GM19023 (cell line): ENCODE measurements around the gene RUNX1.

Source experiments
- ATAC-seq: cut with Tn5 transposase; IDR thresholded peaks from one replicate; pipeline ENCODE4 v1.9.1; 2021; ENCODE audit warnings: mild to moderate bottlenecking, moderate library complexity; ENCODE audit not compliant: unreplicated experiment

RUNX1 gene

DNA sequence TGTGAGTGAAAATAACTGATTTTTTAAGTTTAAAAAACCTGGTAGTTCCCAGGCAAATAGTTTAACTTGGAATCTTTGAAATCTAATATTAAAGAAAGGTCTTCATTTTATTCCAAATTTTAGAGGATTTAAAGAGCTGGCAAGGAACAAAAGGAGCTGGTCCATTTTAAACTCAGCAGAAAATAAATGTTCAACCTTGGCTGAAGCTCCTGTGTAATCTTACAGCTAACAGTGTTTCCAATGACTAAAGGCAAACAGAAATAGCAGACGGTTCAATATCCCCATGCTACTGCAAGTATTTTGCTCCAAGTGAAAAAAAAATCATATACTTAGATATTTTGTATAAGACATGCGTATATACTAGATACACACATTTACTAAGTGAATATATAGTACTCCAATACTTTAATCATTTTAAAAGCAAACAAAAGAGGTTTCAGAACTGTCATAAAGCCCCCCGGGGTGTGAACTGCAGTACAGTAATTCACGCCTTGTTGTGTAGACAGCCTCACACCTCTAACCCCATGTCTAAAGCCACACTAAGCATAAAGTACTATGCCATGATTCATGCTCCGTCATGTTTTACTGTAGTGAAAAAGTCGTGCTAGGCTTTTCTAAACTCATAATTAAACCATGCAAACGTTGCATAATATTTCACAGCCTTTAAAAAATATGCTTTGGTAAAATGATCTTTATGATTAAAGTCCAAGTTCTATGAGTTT lies 248.1 kb downstream of the RUNX1 start:
- ATAC-seq = no peak

DNA sequence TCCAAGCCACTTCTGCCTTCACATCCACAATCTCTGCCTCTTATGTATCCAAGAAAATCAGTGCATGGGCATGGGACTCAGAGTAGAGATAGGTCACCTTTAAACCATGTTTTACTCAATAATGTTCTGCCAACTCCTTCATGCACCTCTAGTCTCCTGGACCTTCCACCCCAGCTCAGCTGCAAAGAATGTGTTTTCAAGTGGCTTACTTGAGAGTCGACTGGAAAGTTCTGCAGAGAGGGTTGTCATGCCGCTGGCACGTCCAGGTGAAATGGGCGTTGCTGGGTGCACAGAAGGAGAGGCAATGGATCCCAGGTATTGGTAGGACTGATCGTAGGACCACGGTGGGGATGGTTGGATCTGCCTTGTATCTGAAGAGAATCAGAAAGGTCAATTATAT lies 250.0 kb downstream of the RUNX1 start:
- no peak for ATAC-seq

DNA sequence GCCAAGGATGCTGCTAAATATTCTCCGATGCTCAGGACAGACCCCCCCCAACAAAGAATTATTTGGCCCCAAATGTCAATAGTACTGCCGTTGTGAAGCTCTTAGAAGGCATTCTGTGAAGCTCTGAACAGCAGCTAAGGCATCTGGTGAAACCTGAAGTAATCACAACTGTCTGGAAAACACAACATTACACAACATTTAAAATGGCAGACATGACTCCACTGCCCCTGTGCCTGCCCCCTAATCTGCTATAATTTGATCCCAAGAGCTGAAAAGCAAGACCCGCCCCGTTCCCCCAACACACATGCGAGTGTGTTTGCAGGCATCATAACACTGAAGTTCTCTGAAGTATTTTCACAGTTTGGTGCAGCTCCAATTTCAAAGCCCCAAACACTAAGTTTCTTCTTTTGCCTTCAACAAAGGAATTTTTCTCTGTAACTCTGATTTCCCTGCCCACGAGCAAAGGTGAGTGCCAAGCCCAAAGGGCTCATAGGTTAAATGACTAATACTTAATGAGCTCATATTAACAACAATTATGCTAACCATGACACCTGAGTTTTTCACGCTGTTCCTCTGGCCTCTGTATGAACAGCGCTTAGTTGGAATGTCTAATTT lies 251.1 kb downstream of the RUNX1 start:
- no peak for ATAC-seq

DNA sequence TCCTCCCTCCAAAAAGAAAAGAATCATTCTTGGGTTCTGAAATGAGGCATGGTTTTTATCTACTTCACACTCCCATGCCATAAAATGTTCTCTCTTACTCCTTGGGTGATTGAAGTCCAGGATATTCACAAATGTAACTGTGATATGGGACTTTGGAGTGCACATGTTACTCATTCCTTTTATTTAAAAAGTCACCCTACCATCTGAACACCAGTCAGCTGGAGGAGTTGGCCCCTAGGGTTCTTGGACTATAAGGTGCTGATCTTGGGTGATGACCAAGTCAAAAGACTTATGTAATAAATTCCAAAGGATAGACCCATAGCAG lies 251.9 kb downstream of the RUNX1 start:
- ATAC-seq = no peak

DNA sequence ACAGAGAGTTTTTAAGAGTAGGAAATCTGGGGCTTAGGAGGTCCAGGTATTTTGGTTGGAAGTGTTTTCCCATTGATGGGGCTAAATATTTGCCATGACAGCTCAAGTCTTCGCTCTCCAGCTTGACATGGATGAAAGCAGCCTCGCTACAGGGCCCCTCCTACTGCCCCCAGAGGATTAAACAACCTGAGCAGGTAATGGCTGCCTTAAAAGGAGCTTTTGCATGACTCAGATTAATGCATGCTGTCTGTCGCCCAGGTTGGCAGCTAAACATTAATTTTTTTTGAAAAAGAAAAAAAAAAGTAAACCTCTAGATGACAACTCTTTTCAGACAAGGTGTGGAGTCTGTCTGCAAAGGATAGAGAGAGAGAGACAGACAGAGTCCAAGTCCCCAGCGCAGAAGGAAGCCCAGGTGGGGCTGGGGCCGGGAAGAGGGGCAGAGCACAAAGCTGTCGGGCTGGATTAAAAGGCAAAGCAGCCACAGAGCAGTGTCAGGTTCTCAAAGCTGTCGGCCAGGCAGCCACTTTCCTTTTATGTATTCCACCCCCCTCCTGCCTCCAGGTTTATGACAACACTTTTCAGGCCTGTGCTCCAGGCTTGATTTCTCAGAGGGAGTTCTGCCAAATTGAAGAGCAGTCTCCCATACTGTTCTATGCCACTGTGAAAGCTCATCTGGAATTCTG lies 252.4 kb downstream of the RUNX1 start:
- no peak for ATAC-seq

DNA sequence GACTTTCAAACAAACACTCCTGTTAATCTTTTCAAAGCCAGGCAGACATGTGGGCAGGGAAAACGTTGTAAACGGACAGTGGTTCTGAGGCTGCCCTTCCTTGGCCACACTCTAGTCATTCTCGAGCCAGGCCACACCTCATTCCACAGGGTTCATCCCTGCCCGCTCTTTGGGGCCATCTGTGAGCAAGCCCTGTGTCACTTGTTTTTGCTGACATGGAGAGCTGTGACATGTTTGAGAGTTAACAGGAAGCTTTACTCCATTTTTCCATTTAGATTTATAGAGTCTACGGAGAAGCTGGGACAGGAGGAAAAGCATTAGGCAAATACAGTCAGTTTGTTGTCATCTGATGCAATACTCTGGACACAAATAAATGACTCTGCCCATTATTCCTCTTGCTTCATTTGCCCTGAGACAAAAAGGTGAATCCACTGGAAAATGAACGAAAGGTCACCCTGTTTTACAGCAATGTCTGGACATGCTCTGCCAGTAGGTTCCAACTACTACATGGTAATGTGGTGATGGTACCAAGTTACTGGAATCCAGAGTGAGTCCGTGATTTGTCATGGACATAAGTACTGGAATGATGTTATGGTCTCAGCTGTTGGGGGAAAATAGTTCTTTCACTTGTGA lies 253.4 kb downstream of the RUNX1 start:
- no peak for ATAC-seq

DNA sequence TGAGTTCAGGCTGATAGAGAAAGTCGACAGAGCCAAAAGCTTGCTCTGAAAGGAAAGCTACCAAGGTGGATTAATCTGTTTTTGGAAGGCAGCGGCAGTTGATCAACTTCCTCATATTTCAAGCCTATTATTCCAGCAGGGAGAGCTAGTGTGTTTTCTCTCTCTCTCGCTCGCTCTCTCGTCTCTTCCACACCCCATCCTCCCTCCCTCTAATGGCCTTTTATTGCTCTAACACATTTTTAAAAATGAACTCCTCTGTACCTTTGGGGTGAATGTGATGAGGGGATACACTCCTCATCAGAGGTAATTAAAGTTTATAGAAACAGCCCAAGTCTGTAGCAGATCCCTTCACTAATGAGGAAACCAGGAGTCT lies 253.9 kb downstream of the RUNX1 start:
- ATAC-seq = no peak

DNA sequence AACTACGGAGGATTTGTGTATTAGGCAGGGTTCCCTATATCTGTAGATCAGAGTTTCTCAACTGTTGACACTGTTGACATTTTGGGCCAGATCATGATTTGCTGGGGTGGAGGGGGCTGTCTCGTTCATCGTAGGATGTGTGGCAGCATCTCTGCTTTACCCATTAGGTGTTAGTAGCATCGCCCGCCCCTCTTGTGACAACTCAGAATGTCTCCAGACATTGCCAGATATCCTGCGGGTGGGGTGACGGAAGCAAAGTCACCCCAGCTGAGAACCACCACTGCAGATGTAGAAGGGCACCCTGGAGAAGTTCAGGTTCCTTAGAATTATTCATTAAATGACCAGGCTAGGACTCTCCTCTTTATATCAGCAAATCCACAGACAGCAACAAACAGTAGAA lies 254.4 kb downstream of the RUNX1 start:
- no peak for ATAC-seq

DNA sequence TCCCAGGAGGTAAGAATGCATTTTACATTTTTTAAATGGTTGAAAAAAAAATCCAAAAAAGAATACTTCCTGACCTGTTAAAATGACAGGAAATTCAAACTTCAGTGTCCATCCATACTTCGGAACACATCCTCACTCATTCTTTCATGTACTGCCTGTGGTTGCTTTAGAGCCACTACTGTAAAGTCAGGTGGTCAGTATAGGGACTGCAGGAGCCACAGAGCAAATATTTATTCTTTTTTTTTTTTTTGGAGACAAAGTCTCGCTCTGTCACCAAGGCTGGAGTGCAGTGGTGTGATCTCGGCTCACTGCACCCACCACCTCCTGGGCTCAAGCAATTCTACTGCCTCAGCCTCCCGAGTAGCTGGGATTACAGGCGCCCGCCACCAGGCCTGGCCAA lies 255.6 kb downstream of the RUNX1 start:
- no peak for ATAC-seq

DNA sequence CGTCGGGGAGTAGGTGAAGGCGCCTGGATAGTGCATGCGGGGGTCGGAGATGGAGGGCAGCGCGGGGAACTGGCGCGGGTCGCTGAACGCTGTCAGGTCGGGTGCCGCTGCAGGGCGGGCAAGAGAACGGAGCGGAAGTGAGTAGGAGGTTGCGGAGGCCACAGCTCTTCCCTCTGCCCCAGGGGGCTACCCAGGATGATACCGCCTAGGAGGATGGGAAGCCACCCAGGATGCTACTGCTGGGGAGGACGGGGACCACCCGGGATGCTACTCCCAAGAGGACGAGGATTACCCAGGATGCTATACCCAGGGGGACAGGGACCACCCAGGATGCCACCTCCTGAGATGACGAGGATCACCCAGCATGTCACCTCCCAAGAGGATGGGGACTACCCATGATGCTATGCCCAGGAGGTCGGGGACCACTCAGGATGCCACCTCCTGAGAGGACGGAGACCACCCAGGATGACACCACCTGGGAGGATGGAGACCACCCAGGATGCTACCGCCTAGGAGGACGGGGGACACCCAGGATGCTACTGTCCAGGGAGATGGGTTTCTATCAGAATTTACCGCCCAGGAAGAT lies 256.5 kb downstream of the RUNX1 start:
- no peak for ATAC-seq

DNA sequence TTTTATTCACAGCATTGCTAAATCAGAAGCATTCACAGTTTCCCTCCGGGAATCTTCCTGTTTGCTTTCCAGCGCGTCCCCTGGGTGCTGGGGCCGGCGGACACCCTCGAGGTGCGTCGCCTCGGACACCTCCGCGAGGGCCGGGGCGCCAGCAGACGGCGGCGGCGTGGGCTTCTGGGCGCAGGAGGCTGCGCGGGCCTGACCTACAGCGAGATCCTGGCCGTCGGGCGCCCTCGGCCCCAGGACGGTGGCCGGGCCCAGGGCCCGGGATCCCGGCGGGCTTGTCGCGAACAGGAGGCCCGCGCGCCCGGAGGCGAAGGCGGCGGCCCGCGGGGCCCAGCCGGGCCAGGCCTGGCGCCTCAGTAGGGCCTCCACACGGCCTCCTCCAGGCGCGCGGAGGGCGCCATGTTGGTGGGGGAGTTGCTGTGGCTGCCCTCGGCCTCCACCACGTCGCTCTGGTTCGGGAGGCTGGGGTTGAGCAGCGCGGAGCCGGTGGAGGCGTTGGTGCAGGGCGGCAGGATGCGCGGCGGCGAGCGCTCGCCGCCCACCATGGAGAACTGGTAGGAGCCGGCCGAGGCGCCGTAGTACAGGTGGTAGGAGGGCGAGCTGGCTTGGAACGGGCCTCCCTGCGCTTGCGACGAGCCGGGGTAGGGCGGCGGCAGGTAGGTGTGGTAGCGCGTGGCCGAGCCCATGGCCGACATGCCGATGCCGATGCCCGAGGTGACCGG lies 257.2 kb downstream of the RUNX1 start:
- no peak for ATAC-seq

DNA sequence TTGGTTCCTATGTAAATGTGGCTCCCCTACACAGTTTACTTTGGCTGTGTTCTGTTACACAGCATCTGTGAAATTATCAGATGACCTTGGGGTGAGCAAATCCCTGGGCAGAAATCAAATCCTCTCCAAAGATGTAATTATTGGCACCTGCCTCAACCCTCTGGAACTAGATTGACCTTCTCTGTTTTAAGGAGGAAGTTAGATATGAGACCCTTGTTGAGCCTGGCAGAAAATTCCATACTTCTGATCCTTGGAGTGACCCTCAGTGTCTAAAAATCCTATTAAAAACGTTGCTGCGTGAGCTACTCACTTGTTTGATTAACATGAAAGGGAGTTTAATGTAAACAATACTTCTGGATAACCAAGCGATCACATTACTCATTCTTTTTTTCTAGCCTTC lies 258.3 kb downstream of the RUNX1 start:
- ATAC-seq = no peak

DNA sequence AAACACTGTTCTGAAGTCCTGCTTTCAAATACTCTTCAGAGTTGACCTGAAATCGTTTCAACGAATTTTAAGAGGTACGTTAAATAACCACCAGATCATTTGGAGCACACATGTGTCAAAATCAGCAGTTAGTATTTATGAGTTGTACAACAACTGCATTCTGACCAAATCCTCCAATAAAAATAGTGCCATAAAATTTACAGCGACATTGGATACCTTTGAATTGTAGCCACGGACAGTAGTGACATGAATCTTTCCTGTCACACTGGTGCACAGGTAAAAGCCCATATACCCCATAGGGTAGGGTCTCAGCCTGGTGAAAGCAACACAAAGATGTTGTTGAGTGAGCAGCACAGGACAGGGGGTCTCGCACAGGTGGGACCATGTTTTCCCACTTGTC lies 258.8 kb downstream of the RUNX1 start:
- no peak for ATAC-seq

DNA sequence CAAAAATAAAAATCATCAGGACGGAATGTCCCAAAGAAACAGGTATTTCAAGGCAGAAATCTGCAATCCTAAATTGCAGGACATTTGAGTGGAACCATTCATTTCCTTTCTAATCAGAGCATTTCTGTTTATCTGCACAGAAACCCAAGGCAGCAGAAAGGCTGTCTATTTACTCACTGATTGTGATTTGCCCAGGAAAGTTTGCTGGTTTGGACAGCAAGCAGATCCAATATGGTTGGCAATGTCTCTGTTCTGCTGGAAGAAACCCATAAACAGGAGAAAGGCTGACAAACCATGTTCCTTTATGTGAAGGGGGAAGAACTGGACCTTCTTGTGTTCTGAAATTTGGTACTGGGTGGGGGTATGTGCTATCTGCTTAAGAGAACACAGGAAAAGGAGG lies 260.2 kb downstream of the RUNX1 start:
- no peak for ATAC-seq

DNA sequence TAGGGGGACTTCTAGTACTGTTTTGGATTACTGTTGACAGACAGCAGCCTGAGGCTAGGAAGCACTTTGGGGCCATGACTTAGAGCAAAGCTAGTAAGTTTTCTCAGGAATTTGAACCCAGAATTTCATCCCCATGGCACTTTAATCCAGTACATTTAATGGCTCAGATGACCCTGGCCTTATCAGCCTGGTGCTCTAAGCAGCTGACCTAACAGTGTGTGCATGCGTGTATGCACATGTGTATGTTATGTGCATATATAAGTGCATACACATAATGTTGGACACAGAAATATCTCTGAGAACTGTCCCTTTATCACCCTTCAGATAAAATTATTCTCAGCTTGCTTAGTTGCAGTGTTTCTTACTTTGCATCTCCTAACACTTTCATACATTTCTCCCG lies 265.3 kb downstream of the RUNX1 start:
- ATAC-seq = no peak

DNA sequence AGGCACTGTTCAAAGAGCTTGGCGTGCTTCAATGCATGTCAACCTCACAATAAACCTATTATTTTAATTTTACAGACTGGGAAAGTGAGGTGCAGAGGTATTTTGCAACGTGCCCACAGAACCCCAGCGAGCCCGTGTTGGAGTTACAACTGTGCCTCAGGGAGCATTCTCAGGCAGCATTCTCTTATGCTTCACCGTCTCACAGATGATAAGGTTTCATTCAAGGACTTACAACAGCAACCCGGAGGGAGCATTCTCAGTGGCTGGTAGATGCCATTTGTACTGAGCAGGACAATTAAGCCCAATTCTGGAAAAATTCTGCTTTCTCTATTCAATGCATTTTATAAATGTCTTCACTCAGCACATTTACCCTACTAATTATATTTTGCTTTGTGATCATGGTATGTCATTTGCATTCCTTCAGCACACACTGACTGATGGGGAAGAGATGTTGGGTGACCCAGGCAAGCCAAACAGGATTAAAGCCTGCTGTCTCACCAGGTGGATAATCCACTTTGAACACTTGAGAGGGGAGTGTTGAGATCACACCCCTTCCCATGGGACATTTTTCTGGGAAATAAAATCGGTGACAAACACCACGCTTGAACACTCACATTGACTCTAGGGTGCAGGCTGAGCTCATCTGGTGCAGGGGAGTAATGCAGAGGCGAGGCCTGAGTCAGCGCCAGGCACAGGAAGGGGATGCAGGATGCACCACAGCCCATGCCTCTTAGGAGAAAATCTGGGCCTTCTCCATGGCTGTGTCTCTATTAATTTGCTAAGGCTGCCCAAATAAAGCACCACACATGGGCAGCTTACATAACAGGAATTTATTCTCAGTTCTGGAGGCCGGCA lies 266.4 kb downstream of the RUNX1 start:
- ATAC-seq = no peak

DNA sequence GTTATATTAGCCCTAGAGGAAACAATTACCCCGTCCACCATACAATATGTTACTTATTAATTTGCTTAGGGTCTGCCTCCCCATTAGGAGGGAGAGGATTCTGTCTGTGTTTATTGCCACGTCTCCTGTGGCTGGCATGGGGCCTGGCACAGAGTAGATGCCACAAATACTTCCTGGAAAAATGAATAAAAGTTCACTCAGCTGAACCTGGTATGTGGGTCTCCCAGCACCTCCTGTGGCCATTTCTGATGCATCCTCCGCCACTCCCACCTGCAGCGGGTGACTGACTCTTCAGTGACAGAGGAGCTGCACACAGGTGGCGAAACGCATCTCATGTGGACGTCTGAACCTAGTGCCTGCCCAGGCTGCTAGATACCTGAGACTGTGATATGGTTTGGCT lies 267.6 kb downstream of the RUNX1 start:
- ATAC-seq = no peak

DNA sequence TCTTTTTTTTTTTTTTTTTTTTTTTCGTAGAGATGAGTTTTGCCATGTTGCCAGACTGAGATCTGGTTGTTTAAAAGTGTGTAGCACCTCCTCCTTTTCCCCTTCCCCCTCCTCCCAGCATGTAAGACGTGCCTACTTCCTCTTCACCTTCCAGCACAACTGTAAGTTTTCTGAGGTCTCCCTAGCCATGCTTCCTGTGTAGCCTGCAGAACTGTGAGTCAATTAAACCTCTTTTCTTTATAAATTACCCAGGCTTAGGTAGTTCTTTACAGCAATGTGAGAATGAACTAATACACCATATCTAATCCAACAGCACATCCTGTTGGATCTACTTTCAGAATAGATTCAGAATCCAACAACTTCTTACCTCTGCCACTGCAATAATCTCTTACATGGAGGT lies 269.2 kb downstream of the RUNX1 start:
- no peak for ATAC-seq

DNA sequence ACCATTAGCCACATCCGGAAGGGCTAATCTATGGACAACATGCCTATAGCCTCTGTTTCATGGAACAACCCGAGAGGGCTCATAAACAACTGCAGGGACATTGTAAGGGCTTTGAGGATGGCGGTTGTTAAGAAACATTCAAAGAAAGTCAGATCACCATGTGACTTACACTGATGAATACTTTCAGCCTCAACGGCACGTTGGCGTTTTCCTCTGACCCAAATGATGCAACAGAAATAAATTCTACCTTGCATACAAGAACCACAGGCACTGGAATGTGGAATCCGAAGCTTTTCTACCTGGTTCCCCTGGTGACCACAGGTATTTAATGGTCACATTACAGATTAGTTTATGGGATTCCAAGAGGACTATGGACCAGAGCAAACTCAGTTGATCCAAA lies 273.3 kb downstream of the RUNX1 start:
- no peak for ATAC-seq

DNA sequence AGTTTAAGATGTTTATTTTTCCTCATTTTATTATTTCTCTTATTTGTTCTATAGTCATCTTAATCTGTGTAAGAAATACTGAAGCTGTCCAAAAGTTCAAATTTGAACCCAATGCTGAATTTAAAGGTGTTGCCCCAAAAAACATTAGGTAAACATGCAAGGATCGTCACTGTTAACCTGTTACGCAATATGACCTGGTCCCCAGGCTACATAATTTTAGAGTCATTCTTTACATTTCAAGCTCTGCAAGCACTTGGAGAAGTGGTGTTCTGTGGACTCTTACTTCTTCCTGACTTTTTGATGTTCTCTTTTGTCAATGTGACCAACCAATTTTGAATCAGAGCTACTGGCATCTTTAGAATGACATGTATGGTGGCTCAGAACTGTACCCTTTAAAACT lies 274.4 kb downstream of the RUNX1 start:
- ATAC-seq = no peak
